HEK293 (cell line): Measurements from ENCODE around the gene KLHL40.

Source experiments
- TRIM28 ChIP-seq: IDR thresholded peaks from 2 replicates; pipeline ENCODE4 v1.6.1; 2011; ENCODE audit warnings: low read length, control low read depth, borderline replicate concordance
- ZNF549 ChIP-seq: fragments of 450-650 bp; IDR thresholded peaks from 2 replicates; pipeline ENCODE4 v1.5.1; 2018; ENCODE audit warnings: missing biosample characterization, missing genetic modification characterization, mild to moderate bottlenecking, inconsistent platforms, moderate library complexity
- ZNF561 ChIP-seq: fragments of 450-650 bp; IDR thresholded peaks from 2 replicates; pipeline ENCODE4 v1.5.1; 2018; ENCODE audit warnings: missing biosample characterization, missing genetic modification characterization, borderline replicate concordance
- ZNF629 ChIP-seq: fragments of 450-650 bp; formaldehyde crosslinking; IDR thresholded peaks from 2 replicates; pipeline ENCODE4 v1.5.1; 2017; ENCODE audit warnings: missing biosample characterization, missing genetic modification characterization
- TF ChIP-seq, protein P1 (sequence below): fragments of 450-650 bp; formaldehyde crosslinking; IDR thresholded peaks from 2 replicates; pipeline ENCODE4 v1.5.1; 2016; ENCODE audit warnings: missing biosample characterization, missing genetic modification characterization

DNA sequence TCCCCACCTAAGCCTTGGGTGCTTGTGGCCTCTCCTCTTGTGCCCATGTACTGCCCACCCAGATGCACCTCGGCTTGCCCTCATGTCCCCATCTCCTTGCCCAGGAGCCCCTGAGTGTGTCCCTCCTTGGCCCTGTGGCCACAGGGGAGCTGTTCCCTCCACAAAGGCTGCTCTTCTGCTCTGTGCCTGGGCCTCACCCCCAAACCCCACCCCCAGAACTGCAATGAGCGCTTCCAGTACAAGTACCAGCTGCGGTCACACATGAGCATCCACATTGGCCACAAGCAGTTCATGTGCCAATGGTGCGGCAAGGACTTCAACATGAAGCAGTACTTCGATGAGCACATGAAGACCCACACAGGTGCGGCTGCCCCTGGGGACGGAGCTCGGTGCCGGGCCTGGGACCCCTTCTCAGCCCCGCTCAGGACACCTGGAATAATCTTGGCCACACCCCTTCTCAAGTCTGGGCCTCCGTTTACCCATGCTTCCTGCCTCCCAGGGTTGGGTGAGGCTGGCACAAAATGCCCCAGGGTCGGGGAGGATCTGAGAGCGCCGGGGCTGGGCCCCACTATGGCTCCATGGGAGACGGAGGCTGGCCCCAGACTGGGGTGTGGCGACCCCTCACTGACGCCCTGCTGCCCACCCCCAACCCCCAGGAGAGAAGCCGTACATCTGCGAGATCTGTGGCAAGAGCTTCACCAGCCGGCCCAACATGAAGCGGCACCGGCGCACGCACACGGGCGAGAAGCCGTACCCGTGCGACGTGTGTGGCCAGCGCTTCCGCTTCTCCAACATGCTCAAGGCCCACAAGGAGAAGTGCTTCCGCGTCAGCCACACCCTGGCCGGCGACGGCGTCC is 21.5 kb upstream of the KLHL40 start:
- no peak for TF ChIP-seq TRIM28
- no peak for TF ChIP-seq ZNF629 (tag by site-specific recombination)
- no peak for TF ChIP-seq ZNF561 (tag by site-specific recombination)
- TF ChIP-seq, protein P1, sequence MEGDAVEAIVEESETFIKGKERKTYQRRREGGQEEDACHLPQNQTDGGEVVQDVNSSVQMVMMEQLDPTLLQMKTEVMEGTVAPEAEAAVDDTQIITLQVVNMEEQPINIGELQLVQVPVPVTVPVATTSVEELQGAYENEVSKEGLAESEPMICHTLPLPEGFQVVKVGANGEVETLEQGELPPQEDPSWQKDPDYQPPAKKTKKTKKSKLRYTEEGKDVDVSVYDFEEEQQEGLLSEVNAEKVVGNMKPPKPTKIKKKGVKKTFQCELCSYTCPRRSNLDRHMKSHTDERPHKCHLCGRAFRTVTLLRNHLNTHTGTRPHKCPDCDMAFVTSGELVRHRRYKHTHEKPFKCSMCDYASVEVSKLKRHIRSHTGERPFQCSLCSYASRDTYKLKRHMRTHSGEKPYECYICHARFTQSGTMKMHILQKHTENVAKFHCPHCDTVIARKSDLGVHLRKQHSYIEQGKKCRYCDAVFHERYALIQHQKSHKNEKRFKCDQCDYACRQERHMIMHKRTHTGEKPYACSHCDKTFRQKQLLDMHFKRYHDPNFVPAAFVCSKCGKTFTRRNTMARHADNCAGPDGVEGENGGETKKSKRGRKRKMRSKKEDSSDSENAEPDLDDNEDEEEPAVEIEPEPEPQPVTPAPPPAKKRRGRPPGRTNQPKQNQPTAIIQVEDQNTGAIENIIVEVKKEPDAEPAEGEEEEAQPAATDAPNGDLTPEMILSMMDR (tag by site-specific recombination): no peak
- TF ChIP-seq ZNF549 (tag by site-specific recombination): no peak
